Gastrocnemius medialis (tissue), 4 donors: ENCODE data around the gene CAMK2N2. TPM values are rescaled to one million over a fixed set of nuclear protein-coding genes. Genes with fewer than 3 reads are reported as not detected.

Source experiments
- ATAC-seq, 2 donors: fragments of 150-250 bp; one replicate each; pipeline ENCODE4 v1.9.1; 2016
- DNase-seq, 2 donors: peaks; one replicate each; pipeline ENCODE4 v3.0.0-alpha.2; 2019
- H3K27ac ChIP-seq, 4 donors: fragments of 200-600 bp; sonication (generic); 1 replicate in 1 of 4; 2 replicates in 3 of 4; pipeline ENCODE4 v1.5.1; 2016 to 2018; ENCODE audit warnings: mild to moderate bottlenecking in 2 of 4, moderate library complexity in 1 of 4
- H3K27me3 ChIP-seq, 3 donors: fragments of 200-600 bp; sonication (generic) in 2 of 3; 1 replicate in 1 of 3; 2 replicates in 2 of 3; pipeline versions ENCODE4 v1.5.1 to v1.6.0; 2016 to 2019; ENCODE audit warnings: mild to moderate bottlenecking in 1 of 3, moderate library complexity in 1 of 3
- H3K36me3 ChIP-seq, 2 donors: fragments of 200-600 bp; sonication (generic) in 1 of 2; one replicate each; pipeline ENCODE4 v1.5.1; 2017 to 2018
- H3K4me1 ChIP-seq, 2 donors: fragments of 200-600 bp; sonication (generic) in 1 of 2; one replicate each; pipeline ENCODE4 v1.5.1; 2016 to 2017; ENCODE audit warnings: mild to moderate bottlenecking in 2 of 2
- H3K4me3 ChIP-seq, 4 donors: fragments of 200-600 bp; sonication (generic) in 3 of 4; 1 replicate in 1 of 4; 2 replicates in 3 of 4; pipeline ENCODE4 v1.5.1; 2016 to 2019; ENCODE audit warnings: mild to moderate bottlenecking in 2 of 4
- H3K9me3 ChIP-seq, 3 donors: fragments of 200-600 bp; sonication (generic) in 2 of 3; 1 replicate in 1 of 3; 2 replicates in 2 of 3; pipeline ENCODE4 v1.5.1; 2016 to 2019
- CTCF ChIP-seq, 5 experiments: fragments of 450-650 bp in 3 of 5; fragments of 200-600 bp in 2 of 5; sonication (generic) in 2 of 5; IDR thresholded peaks in 4 of 5; conservative IDR thresholded peaks in 1 of 5; 1 replicate in 4 of 5; 2 replicates in 1 of 5; pipeline ENCODE4 v1.5.1; 2016 to 2019; ENCODE audit warnings: antibody characterized with exemption in 5 of 5, mild to moderate bottlenecking in 3 of 5, moderate library complexity in 3 of 5
- POLR2A ChIP-seq, 2 donors: fragments of 450-650 bp; IDR thresholded peaks; one replicate each; pipeline ENCODE4 v1.6.1; 2017; ENCODE audit warnings: antibody characterized with exemption in 2 of 2, mild to moderate bottlenecking in 2 of 2, moderate library complexity in 2 of 2
- in situ Hi-C, 4 donors: fragments of 200-750 bp; cut with MboI; loops; one replicate each; pipeline versions ENCODE4 v1.15.0 to v1.8.0; 2017; ENCODE audit warnings: low sequenced_read_pairs in 4 of 4
- intact Hi-C: fragments of 100-400 bp; cut with DNase I; formaldehyde crosslinking; loops from one replicate; pipeline ENCODE4 v1.15.1; 2023; ENCODE audit warnings: low total_unique reads
- total RNA-seq, 4 donors: library from RNA; depleted of rRNA; stranded (reverse); fragments of >200 nt; gene quantifications; one replicate each; pipeline versions ENCODE4 v1.1.0 to v1.2.3, GENCODE V29; 2016

CAMK2N2 gene
- total RNA-seq, 4 donors from 2014 or later, result not detected

- no peaks in the 10 kb centered on the region for H3K9me3 ChIP-seq
- no peak overlapping the region for H3K4me3 ChIP-seq
- no peaks in the 10 kb centered on the region for H3K27me3 ChIP-seq
- H3K4me1 ChIP-seq, result peaks cover 14 to 17% of the 10 kb centered on the region in 2 donors
- H3K27ac ChIP-seq, result no peak overlapping the region
- DNase-seq, result no peak
- in situ Hi-C loops, result loop anchor here in 1 of 4 donors (25.0 kb wide), 1 partner anchor 409 kb away; the partner anchor contains the start of gene PARL
- intact Hi-C loops, result loop anchor here (5.0 to 10.0 kb wide), 3 partner anchors 109 to 282 kb away; partner anchors contain the start of genes ABCC5, ABCF3 and DVL3
- no peak for ATAC-seq
- TF ChIP-seq CTCF (IDR thresholded peaks at IDR 0.05 in 4 of 5, conservative IDR thresholded peaks at IDR 0.05 in 1 of 5), result no peak
- TF ChIP-seq POLR2A (IDR thresholded peaks at IDR 0.05), result no peak
- peaks cover 3 to 15% of the 10 kb centered on the region in 2 donors for H3K36me3 ChIP-seq
These were observed 35.3 kb upstream of the CAMK2N2 start for GRCh38 chr3:184296616-184297015.

GRCh38 chr3:184295771-184296170, 34.4 kb upstream of the CAMK2N2 start:
- no peaks in the 10 kb centered on the region for H3K9me3 ChIP-seq
- intact Hi-C loops, result loop anchor here (5.0 to 10.0 kb wide), 3 partner anchors 108 to 281 kb away; partner anchors contain the start of genes ABCC5, ABCF3 and DVL3
- H3K4me3 ChIP-seq, result no peak overlapping the region
- in situ Hi-C loops, result loop anchor here in 1 of 4 donors (25.0 kb wide), 1 partner anchor 408 kb away; the partner anchor contains the start of gene PARL
- no peak for ATAC-seq
- H3K27me3 ChIP-seq, result no peaks in the 10 kb centered on the region
- H3K27ac ChIP-seq, result no peak overlapping the region
- peaks cover 0 to 7% of the 10 kb centered on the region in 2 donors for H3K36me3 ChIP-seq
- peaks cover 11 to 12% of the 10 kb centered on the region in 2 donors for H3K4me1 ChIP-seq
- TF ChIP-seq CTCF (IDR thresholded peaks at IDR 0.05 in 4 of 5, conservative IDR thresholded peaks at IDR 0.05 in 1 of 5) (no peak), POLR2A (IDR thresholded peaks at IDR 0.05) (no peak)
- no peak for DNase-seq

- TF ChIP-seq POLR2A (IDR thresholded peaks at IDR 0.05) (no peak), CTCF (IDR thresholded peaks at IDR 0.05 in 4 of 5, conservative IDR thresholded peaks at IDR 0.05 in 1 of 5) (no peak)
- H3K27me3 ChIP-seq, result no peaks in the 10 kb centered on the region
- no peak overlapping the region for H3K4me3 ChIP-seq
- H3K36me3 ChIP-seq, result no peaks in the 10 kb centered on the region
- ATAC-seq (no peak), DNase-seq (no peak)
- H3K9me3 ChIP-seq, result no peaks in the 10 kb centered on the region
- in situ Hi-C loops, result loop anchor here in 1 of 4 donors (25.0 kb wide), 1 partner anchor 405 kb away; the partner anchor contains the start of gene PARL
- H3K27ac ChIP-seq, result no peak overlapping the region
- no peaks in the 10 kb centered on the region for H3K4me1 ChIP-seq
- intact Hi-C loops, result loop anchor here (10.0 kb wide), 1 partner anchor 277 kb away; the partner anchor contains the start of gene ABCC5
These were observed 30.5 kb upstream of the CAMK2N2 start for GRCh38 chr3:184291738-184292445.

GRCh38 chr3:184291044-184291737, 29.8 kb upstream of the CAMK2N2 start:
- no peaks in the 10 kb centered on the region for H3K27me3 ChIP-seq
- no peak overlapping the region for H3K4me3 ChIP-seq
- intact Hi-C loops (loop anchor here (10.0 kb wide), 1 partner anchor 276 kb away; the partner anchor contains the start of gene ABCC5), in situ Hi-C loops (loop anchor here in 1 of 4 donors (25.0 kb wide), 1 partner anchor 404 kb away; the partner anchor contains the start of gene PARL)
- no peaks in the 10 kb centered on the region for H3K4me1 ChIP-seq
- DNase-seq (no peak), ATAC-seq (no peak)
- TF ChIP-seq POLR2A (IDR thresholded peaks at IDR 0.05), result no peak
- TF ChIP-seq CTCF (IDR thresholded peaks at IDR 0.05 in 4 of 5, conservative IDR thresholded peaks at IDR 0.05 in 1 of 5), result no peak
- H3K27ac ChIP-seq, result no peak overlapping the region
- no peaks in the 10 kb centered on the region for H3K9me3 ChIP-seq
- H3K36me3 ChIP-seq, result no peaks in the 10 kb centered on the region
